T-cell (primary cell): ENCODE results near the gene DDX10. TPM values are rescaled to one million over a fixed set of nuclear protein-coding genes. Genes with fewer than 3 reads are reported as not detected.

ENCODE experiments used
- ATAC-seq, 4 experiments: fragments of 200-7000 bp in 3 of 4; fragments of 150-1000 bp in 1 of 4; cut with Tn5 transposase; replicated peaks in 1 of 4; 1 replicate in 3 of 4; 2 replicates in 1 of 4; pipeline ENCODE4 v1.10.0; 2021; ENCODE audit warnings: moderate library complexity in 3 of 4, mild to moderate bottlenecking in 2 of 4, moderate number of reproducible peaks in 1 of 4
- CTCF ChIA-PET, 2 donors: fragments of 300-600 bp; sonication (Branson Sonifier 250); formaldehyde crosslinking; loops; one replicate each; lab custom pipeline; 2022; ENCODE audit warnings: antibody characterized with exemption in 2 of 2; lab: Charles Lee
- POLR2A ChIA-PET, 2 donors: fragments of 300-600 bp; sonication (Branson Sonifier 250); formaldehyde crosslinking; loops; one replicate each; lab custom pipeline; 2022; ENCODE audit warnings: antibody characterized with exemption in 2 of 2; lab: Charles Lee
- DNase-seq, 35 experiments: peaks; one replicate each; pipeline versions ENCODE4 v3.0.0 to v3.0.0-alpha.2; 2013 to 2023
- H3K27ac ChIP-seq: one replicate; pipeline ENCODE4 v1.5.1; 2013; ENCODE audit warnings: low read length
- H3K27me3 ChIP-seq, 2 experiments: replicated peaks in 1 of 2; 1 replicate in 1 of 2; 2 replicates in 1 of 2; pipeline versions ENCODE4 v1.6.1 to v1.7.0; 2013; ENCODE audit warnings: low read length in 1 of 2, mixed read lengths in 1 of 2; ENCODE audit not compliant: control insufficient read depth in 2 of 2, insufficient read depth in 2 of 2; ENCODE audit errors: extremely low read depth in 1 of 2
- H3K36me3 ChIP-seq, 2 donors: 1 replicate in 1 of 2; 2 replicates in 1 of 2; pipeline versions ENCODE4 v1.6.1 to v1.7.0; 2013; ENCODE audit warnings: low read length in 1 of 2; ENCODE audit not compliant: control insufficient read depth in 2 of 2, insufficient read depth in 1 of 2; ENCODE audit errors: extremely low read depth in 1 of 2
- H3K4me1 ChIP-seq, 2 experiments: 1 replicate in 1 of 2; 2 replicates in 1 of 2; pipeline versions ENCODE4 v1.6.1 to v1.7.0; 2013; ENCODE audit warnings: low read length in 2 of 2, mixed read lengths in 1 of 2; ENCODE audit not compliant: insufficient read depth in 2 of 2, control insufficient read depth in 1 of 2; ENCODE audit errors: extremely low read depth in 1 of 2
- H3K4me3 ChIP-seq, 2 donors: 1 replicate in 1 of 2; 2 replicates in 1 of 2; pipeline versions ENCODE4 v1.5.1 to v1.7.0; 2013; ENCODE audit warnings: mild to moderate bottlenecking in 2 of 2, low read length in 1 of 2, moderate library complexity in 1 of 2; ENCODE audit not compliant: control insufficient read depth in 1 of 2; ENCODE audit errors: extremely low read depth in 1 of 2
- H3K9me3 ChIP-seq: 2 replicates; pipeline ENCODE4 v1.7.0; 2013
- H3K27ac Mint-ChIP-seq, 2 donors: one replicate each; pipeline ENCODE4 v1.8.0; 2020 to 2021; ENCODE audit warnings: mild to moderate bottlenecking in 2 of 2, mixed read lengths in 2 of 2
- H3K27me3 Mint-ChIP-seq, 2 donors: one replicate each; pipeline ENCODE4 v1.8.0; 2021 to 2022; ENCODE audit warnings: mixed read lengths in 2 of 2
- H3K36me3 Mint-ChIP-seq: one replicate; pipeline ENCODE4 v1.8.0; 2021; ENCODE audit warnings: mixed read lengths
- H3K4me1 Mint-ChIP-seq, 3 donors: one replicate each; pipeline ENCODE4 v1.8.0; 2020 to 2022; ENCODE audit warnings: mixed read lengths in 3 of 3, mild to moderate bottlenecking in 1 of 3
- H3K4me3 Mint-ChIP-seq, 3 donors: one replicate each; pipeline ENCODE4 v1.8.0; 2020 to 2022; ENCODE audit warnings: mild to moderate bottlenecking in 3 of 3, mixed read lengths in 3 of 3, moderate library complexity in 3 of 3
- H3K9me3 Mint-ChIP-seq, 3 donors: one replicate each; pipeline ENCODE4 v1.8.0; 2020 to 2022; ENCODE audit warnings: mixed read lengths in 3 of 3
- WGBS: methylation state at CpG from one replicate; pipeline ENCODE4 v1.1.5; 2013; ENCODE audit warnings: missing lambda C conversion rate; ENCODE audit not compliant: insufficient coverage; 5-methylcytosine and 5-hydroxymethylcytosine counted together
- total RNA-seq, 35 experiments: library from RNA in 6 of 35; stranded (reverse) in 6 of 35; fragments of 120-200 nt in 1 of 35; gene quantifications; one replicate each; pipeline versions ENCODE4 v1.2.1 to v1.2.4 and lab custom pipeline; 2013 to 2026

Gene DDX10
- total RNA-seq, 5 donors from 2014 or later (not counting 1 experiment from before 2014, with no cell fraction given) = 23.5 to 30.0 (median 27.0) TPM

DNA sequence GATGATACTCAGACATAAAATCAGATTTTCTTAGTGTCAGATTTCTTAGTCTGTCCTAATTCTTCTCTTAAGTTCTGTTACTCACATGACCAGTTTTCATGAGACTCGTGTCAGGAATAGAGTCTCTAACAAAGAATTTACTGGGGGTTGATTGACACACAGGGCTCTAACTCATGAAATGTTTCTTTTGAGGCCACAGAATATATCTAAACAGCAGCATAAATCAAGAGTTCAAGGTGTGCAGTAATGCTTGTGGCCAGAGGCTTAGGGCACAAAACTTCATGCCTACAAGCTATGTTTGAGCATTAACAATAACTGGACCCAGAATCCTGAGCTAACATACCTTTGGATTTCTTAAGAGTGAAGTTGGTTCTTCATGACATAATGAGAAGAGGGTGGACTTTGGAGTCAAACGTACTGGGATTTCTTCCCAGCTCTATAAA is 237.2 kb downstream of the DDX10 start:
- no peaks in the 10 kb centered on the region for H3K36me3 ChIP-seq
- Mint-ChIP-seq H3K36me3 (peaks cover 30% of the 10 kb centered on the region), H3K9me3 (peaks cover 4 to 10% (median 8%) of the 10 kb centered on the region in 3 donors), H3K27ac (no peak overlapping the region), H3K27me3 (no peaks in the 10 kb centered on the region), H3K4me1 (peaks cover 0 to 4% (median 0%) of the 10 kb centered on the region in 3 donors), H3K4me3 (no peak overlapping the region)
- H3K4me1 ChIP-seq = no peaks in the 10 kb centered on the region
- no peaks in the 10 kb centered on the region for H3K27me3 ChIP-seq
- H3K4me3 ChIP-seq = no peak overlapping the region
- peaks cover 3% of the 10 kb centered on the region for H3K9me3 ChIP-seq
- CTCF ChIA-PET = no interaction called here
- 100% methylated on average over 1 of the region's 2 CpGs for WGBS
- DNase-seq = no peak
- no peak for ATAC-seq
- no peak overlapping the region for H3K27ac ChIP-seq
- POLR2A ChIA-PET = no interaction called here

DNA sequence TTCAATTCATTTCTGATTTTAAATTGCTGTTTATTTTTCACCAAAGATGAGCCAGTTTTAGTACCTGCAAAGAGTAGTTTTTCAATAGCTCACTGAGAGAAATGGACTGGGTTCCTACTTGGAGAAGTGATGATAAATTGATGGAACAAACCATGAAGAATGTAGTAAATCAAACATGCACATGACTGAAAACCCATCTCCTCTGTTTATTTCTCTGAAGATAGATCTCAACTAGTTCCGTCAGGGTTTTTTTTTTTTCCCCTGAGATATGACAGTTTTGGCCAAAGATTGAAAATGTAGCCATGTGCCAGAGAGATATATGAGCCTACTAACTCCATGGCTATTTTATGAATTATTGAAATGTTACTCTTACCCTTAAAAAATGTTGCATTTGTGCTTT is 239.6 kb downstream of the DDX10 start:
- Histone ChIP-seq H3K4me3 (no peak overlapping the region), H3K9me3 (no peaks in the 10 kb centered on the region), H3K4me1 (no peaks in the 10 kb centered on the region), H3K27ac (no peak overlapping the region), H3K27me3 (no peaks in the 10 kb centered on the region), H3K36me3 (no peaks in the 10 kb centered on the region)
- Mint-ChIP-seq H3K4me1 (peaks cover 0 to 4% (median 0%) of the 10 kb centered on the region in 3 donors), H3K36me3 (peaks cover 10% of the 10 kb centered on the region), H3K27ac (no peak overlapping the region), H3K9me3 (peaks cover 0 to 4% (median 3%) of the 10 kb centered on the region in 3 donors), H3K27me3 (no peaks in the 10 kb centered on the region), H3K4me3 (no peak overlapping the region)
- no CpG with 5 or more reads among the region's 1 CpG for WGBS
- DNase-seq (no peak), ATAC-seq (no peak)
- ChIA-PET POLR2A (no interaction called here), CTCF (interaction anchor here in 1 of 2 donors (0.6 kb wide), 1 partner anchor 27 kb away, joined by 3 read pairs; no protein-coding TSS in a partner anchor)

DNA sequence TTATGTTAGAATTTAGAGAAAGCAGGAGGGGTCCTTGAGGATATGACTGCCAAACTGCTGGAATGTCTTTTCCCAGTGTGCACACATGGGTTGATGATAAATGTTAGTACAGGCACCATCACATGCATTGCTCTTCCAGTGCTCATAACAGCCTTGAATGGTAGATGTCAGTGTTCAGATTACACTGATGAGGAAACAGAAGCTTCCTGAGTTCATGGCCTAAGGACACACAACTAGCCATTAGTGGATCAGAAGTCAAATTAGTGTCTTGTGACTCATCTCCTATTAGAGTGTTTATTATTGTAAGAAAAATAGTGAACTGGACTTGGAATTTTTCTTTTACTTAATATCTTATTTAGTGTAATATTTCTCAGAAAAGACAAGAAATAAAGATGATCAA is 241.5 kb downstream of the DDX10 start:
- ATAC-seq (no peak), DNase-seq (no peak)
- no peaks in the 10 kb centered on the region for H3K4me1 Mint-ChIP-seq
- H3K9me3 Mint-ChIP-seq = no peaks in the 10 kb centered on the region
- H3K9me3 ChIP-seq = no peaks in the 10 kb centered on the region
- H3K27me3 ChIP-seq = no peaks in the 10 kb centered on the region
- no peak overlapping the region for H3K27ac ChIP-seq
- CTCF ChIA-PET = no interaction called here
- POLR2A ChIA-PET = no interaction called here
- no peak overlapping the region for H3K27ac Mint-ChIP-seq
- no peak overlapping the region for H3K4me3 Mint-ChIP-seq
- no peaks in the 10 kb centered on the region for H3K36me3 ChIP-seq
- no peak overlapping the region for H3K4me3 ChIP-seq
- peaks cover 5% of the 10 kb centered on the region for H3K36me3 Mint-ChIP-seq
- no peaks in the 10 kb centered on the region for H3K4me1 ChIP-seq
- no peaks in the 10 kb centered on the region for H3K27me3 Mint-ChIP-seq

DNA sequence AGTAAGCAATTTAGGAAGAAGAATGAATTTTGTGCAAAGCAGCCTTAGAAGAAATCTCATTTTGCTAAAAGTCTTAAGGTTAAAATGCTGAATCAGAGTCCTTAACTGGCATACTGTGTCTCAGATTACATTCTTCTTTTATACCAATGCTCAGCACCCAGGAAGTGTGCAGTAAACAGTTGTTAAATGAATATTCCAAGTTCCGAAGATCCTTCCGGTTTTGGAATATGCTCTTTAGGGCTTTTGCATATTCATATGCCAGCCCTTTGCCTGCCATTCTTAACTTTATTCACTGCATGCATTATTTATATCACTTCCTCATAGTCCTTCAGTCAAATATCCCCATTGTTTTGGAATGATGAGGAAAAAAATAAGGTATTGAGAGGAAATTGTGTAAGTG is 242.0 kb downstream of the DDX10 start:
- Histone ChIP-seq H3K27ac (no peak overlapping the region), H3K4me1 (no peaks in the 10 kb centered on the region), H3K27me3 (no peaks in the 10 kb centered on the region), H3K4me3 (no peak overlapping the region), H3K36me3 (no peaks in the 10 kb centered on the region), H3K9me3 (no peaks in the 10 kb centered on the region)
- H3K4me3 Mint-ChIP-seq = no peak overlapping the region
- ChIA-PET CTCF (no interaction called here), POLR2A (no interaction called here)
- DNase-seq (no peak), ATAC-seq (no peak)
- no peaks in the 10 kb centered on the region for H3K27me3 Mint-ChIP-seq
- H3K9me3 Mint-ChIP-seq = no peaks in the 10 kb centered on the region
- no CpG with 5 or more reads among the region's 2 CpGs for WGBS
- no peak overlapping the region for H3K27ac Mint-ChIP-seq
- H3K36me3 Mint-ChIP-seq = peaks cover 5% of the 10 kb centered on the region
- H3K4me1 Mint-ChIP-seq = no peaks in the 10 kb centered on the region

DNA sequence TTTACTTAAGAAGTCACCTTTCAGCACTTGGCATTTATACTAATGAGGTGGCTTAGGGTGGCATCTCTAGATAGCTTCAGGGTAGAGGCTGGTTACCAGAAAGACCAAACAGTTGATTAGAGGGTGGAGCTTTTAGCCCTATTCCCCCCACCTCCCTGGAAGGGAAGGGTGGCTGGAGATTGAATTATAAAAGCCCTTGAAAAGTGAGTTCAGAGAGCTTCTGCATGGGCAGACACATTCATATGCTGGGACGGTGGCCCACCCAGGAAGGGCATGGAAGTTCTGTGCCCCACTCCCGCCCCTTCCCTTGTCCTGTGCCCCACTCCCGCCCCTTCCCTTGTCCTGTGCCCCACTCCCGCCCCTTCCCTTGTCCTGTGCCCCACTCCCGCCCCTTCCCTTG is 244.2 kb downstream of the DDX10 start:
- peaks cover 5% of the 10 kb centered on the region for H3K36me3 Mint-ChIP-seq
- no peaks in the 10 kb centered on the region for H3K27me3 Mint-ChIP-seq
- POLR2A ChIA-PET = no interaction called here
- ATAC-seq (no peak), DNase-seq (no peak)
- H3K27ac ChIP-seq = no peak overlapping the region
- H3K9me3 ChIP-seq = no peaks in the 10 kb centered on the region
- no CpG with 5 or more reads among the region's 5 CpGs for WGBS
- H3K4me1 ChIP-seq = no peaks in the 10 kb centered on the region
- H3K4me1 Mint-ChIP-seq = no peaks in the 10 kb centered on the region
- H3K36me3 ChIP-seq = no peaks in the 10 kb centered on the region
- H3K27me3 ChIP-seq = no peaks in the 10 kb centered on the region
- no peaks in the 10 kb centered on the region for H3K9me3 Mint-ChIP-seq
- H3K4me3 Mint-ChIP-seq = no peak overlapping the region
- no peak overlapping the region for H3K27ac Mint-ChIP-seq
- CTCF ChIA-PET = no interaction called here
- H3K4me3 ChIP-seq = no peak overlapping the region

DNA sequence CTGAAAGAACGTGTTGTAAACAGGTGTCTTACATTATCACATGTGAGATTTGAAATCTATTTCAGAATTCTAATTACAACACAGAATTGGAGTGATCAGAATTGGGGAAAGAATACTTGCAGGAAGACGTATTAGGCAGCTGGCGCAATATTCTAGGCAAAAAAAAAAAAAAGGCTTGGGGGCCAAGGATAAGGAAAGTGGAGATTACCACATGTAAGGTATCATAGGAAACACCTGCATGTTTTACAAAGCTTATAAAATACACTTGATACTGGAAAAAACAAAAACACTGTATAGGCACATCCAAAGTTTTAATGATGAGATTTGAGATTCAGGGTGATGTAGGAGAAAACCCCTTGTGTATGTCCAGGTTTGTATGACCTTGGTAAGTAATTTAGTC is 245.1 kb downstream of the DDX10 start:
- peaks cover 5% of the 10 kb centered on the region for H3K36me3 Mint-ChIP-seq
- CTCF ChIA-PET = no interaction called here
- Histone ChIP-seq H3K4me1 (no peaks in the 10 kb centered on the region), H3K27ac (no peak overlapping the region), H3K27me3 (no peaks in the 10 kb centered on the region), H3K36me3 (no peaks in the 10 kb centered on the region), H3K9me3 (no peaks in the 10 kb centered on the region), H3K4me3 (no peak overlapping the region)
- no peak overlapping the region for H3K4me3 Mint-ChIP-seq
- POLR2A ChIA-PET = no interaction called here
- no peak overlapping the region for H3K27ac Mint-ChIP-seq
- DNase-seq = no peak
- WGBS = 90% methylated on average over 2 of the region's 3 CpGs
- H3K9me3 Mint-ChIP-seq = no peaks in the 10 kb centered on the region
- H3K4me1 Mint-ChIP-seq = no peaks in the 10 kb centered on the region
- no peak for ATAC-seq
- no peaks in the 10 kb centered on the region for H3K27me3 Mint-ChIP-seq

DNA sequence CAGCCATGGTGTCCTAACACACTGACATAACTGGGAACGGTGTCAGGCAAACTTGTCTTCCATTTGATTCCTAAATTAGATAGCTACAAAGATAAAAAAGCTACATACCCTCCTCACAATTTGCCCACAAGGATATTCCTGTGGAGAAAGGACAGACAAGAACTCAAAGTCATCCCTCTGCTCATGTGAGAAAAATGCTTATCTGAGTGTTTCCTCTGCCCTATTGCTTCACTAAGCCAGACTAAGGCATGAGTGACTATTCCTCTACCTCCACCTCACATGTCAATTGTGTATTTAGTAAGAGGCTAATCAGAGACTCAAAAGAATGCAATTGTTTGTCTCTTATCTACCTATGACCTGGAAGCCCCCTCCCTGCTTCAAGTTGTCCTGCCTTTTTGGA is 247.7 kb downstream of the DDX10 start:
- H3K27me3 Mint-ChIP-seq = no peaks in the 10 kb centered on the region
- Histone ChIP-seq H3K9me3 (no peaks in the 10 kb centered on the region), H3K27me3 (no peaks in the 10 kb centered on the region), H3K36me3 (no peaks in the 10 kb centered on the region), H3K27ac (no peak overlapping the region), H3K4me3 (no peak overlapping the region), H3K4me1 (no peaks in the 10 kb centered on the region)
- ATAC-seq = no peak
- ChIA-PET CTCF (no interaction called here), POLR2A (interaction anchor here in 1 of 2 donors (0.6 kb wide), 1 partner anchor 13 kb away, joined by 6 read pairs; no protein-coding TSS in a partner anchor)
- H3K4me1 Mint-ChIP-seq = no peaks in the 10 kb centered on the region
- H3K9me3 Mint-ChIP-seq = no peaks in the 10 kb centered on the region
- no peak overlapping the region for H3K4me3 Mint-ChIP-seq
- DNase-seq = no peak
- H3K36me3 Mint-ChIP-seq = peaks cover 10% of the 10 kb centered on the region
- no peak overlapping the region for H3K27ac Mint-ChIP-seq
- 100% methylated on average over 1 of the region's 1 CpG for WGBS
